ENCODE data around the gene CIDEB. TPM values are rescaled to one million over a fixed set of nuclear protein-coding genes. Genes with fewer than 3 reads are reported as not detected.

The CIDEB gene
- total RNA-seq, 1 donor from 2014 or later, result 18.8 TPM

DNA sequence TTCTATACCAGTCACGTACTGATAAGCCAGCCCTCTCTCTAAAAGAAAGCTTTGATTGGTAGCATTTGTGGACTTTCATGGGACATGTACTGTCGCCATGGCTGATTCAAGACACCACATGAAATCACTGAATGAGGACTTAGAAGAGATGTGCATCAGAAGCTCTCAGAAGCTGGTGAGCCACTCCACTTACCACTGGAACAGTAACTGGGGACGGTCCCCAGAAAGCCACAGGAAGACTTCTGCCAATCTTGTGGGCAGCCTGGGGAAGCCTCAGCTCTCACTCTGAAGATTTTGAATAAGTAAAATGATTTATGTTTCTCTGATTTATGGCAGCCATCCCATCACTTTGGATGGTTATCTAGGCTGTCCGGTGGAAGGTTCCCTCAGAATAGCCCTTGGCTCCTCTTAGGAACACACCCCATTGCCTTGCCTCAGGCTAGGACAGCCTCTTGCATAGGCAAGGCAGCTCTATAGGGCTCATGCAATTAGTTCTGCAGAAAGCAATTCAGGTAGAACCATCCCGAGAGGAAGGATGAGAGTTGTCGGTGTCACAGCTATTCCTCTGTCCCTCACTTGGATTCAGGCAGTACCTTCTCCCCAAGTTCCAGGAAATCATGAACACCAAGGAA is 18.0 kb downstream of the CIDEB start:
- no peaks in the 10 kb centered on the region for H3K4me1 ChIP-seq
- no peak for DNase-seq
- H3K27ac ChIP-seq, result no peak overlapping the region
- peaks cover 50% of the 10 kb centered on the region for H3K36me3 ChIP-seq
- intact Hi-C loops (cut with DNase I), result no loop called here
- no peaks in the 10 kb centered on the region for H3K9me3 ChIP-seq
- no peak overlapping the region for H3K4me3 ChIP-seq
- no peak for ATAC-seq
- no peaks in the 10 kb centered on the region for H3K27me3 ChIP-seq
- TF ChIP-seq, protein P1, sequence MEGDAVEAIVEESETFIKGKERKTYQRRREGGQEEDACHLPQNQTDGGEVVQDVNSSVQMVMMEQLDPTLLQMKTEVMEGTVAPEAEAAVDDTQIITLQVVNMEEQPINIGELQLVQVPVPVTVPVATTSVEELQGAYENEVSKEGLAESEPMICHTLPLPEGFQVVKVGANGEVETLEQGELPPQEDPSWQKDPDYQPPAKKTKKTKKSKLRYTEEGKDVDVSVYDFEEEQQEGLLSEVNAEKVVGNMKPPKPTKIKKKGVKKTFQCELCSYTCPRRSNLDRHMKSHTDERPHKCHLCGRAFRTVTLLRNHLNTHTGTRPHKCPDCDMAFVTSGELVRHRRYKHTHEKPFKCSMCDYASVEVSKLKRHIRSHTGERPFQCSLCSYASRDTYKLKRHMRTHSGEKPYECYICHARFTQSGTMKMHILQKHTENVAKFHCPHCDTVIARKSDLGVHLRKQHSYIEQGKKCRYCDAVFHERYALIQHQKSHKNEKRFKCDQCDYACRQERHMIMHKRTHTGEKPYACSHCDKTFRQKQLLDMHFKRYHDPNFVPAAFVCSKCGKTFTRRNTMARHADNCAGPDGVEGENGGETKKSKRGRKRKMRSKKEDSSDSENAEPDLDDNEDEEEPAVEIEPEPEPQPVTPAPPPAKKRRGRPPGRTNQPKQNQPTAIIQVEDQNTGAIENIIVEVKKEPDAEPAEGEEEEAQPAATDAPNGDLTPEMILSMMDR (IDR thresholded peaks at IDR 0.05), result no peak

DNA sequence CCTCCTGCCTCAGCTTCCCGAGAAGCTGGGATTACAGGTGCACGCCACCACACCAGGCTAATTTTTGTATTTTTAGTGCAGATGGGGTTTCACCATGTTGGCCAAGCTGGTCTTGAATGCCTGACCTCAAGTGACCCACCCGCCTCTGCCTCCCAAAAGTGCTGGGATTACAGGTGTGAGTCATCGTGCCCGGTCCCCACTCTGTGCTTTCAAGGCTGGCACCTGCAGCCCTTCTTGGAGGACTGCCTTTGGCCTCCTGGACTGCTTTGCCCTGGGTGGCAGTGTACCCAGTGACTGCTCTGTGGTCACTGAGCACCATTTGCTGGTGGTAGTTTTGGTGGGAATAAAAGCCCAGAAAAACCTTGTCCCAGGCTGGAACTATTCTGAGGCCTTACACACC is 20.8 kb downstream of the CIDEB start:
- intact Hi-C loops (cut with DNase I), result no loop called here
- Histone ChIP-seq H3K4me1 (no peaks in the 10 kb centered on the region), H3K27me3 (no peaks in the 10 kb centered on the region), H3K27ac (no peak overlapping the region), H3K9me3 (no peaks in the 10 kb centered on the region), H3K36me3 (peaks cover 29% of the 10 kb centered on the region), H3K4me3 (no peak overlapping the region)
- no peak for ATAC-seq
- TF ChIP-seq, protein P1 (IDR thresholded peaks at IDR 0.05), result no peak
- no peak for DNase-seq

- Histone ChIP-seq H3K4me3 (no peak overlapping the region), H3K27ac (no peak overlapping the region), H3K36me3 (peaks cover 13% of the 10 kb centered on the region), H3K4me1 (no peaks in the 10 kb centered on the region), H3K27me3 (no peaks in the 10 kb centered on the region), H3K9me3 (no peaks in the 10 kb centered on the region)
- ATAC-seq, result no peak
- intact Hi-C loops (cut with DNase I), result no loop called here
- no peak for DNase-seq
- TF ChIP-seq, protein P1 (IDR thresholded peaks at IDR 0.05), result no peak
These were observed 22.4 kb downstream of the CIDEB start for GRCh38 chr14:24285351-24285750.

GRCh38 chr14:24284501-24285035 is 23.2 kb downstream of the CIDEB start:
- no peak for ATAC-seq

GRCh38 chr14:24283796-24284460 is 23.8 kb downstream of the CIDEB start:
- DNase-seq, result no peak
- Histone ChIP-seq H3K27me3 (no peaks in the 10 kb centered on the region), H3K9me3 (no peaks in the 10 kb centered on the region), H3K27ac (no peak overlapping the region), H3K4me1 (peaks cover 9% of the 10 kb centered on the region), H3K36me3 (no peaks in the 10 kb centered on the region), H3K4me3 (no peak overlapping the region)
- TF ChIP-seq, protein P1 (IDR thresholded peaks at IDR 0.05), result no peak
- ATAC-seq, result no peak
- intact Hi-C loops (cut with DNase I), result no loop called here

More at GRCh38 chr14:24284501-24285035, 23.2 kb downstream of the CIDEB start:
- intact Hi-C loops (cut with DNase I), result no loop called here
- H3K4me3 ChIP-seq, result no peak overlapping the region
- TF ChIP-seq, protein P1 (IDR thresholded peaks at IDR 0.05), result no peak
- no peaks in the 10 kb centered on the region for H3K27me3 ChIP-seq
- no peak for DNase-seq
- no peak overlapping the region for H3K27ac ChIP-seq
- peaks cover 3% of the 10 kb centered on the region for H3K4me1 ChIP-seq
- no peaks in the 10 kb centered on the region for H3K9me3 ChIP-seq
- peaks cover 5% of the 10 kb centered on the region for H3K36me3 ChIP-seq
